Anterior cingulate cortex (tissue), 58 donors: ENCODE data around the gene WDR1.

Experiments
- DNase-seq, 58 donors: peaks; one replicate each; lab custom pipeline; 2025; lab: John Stamatoyannopoulos, UW

WDR1 gene

DNA sequence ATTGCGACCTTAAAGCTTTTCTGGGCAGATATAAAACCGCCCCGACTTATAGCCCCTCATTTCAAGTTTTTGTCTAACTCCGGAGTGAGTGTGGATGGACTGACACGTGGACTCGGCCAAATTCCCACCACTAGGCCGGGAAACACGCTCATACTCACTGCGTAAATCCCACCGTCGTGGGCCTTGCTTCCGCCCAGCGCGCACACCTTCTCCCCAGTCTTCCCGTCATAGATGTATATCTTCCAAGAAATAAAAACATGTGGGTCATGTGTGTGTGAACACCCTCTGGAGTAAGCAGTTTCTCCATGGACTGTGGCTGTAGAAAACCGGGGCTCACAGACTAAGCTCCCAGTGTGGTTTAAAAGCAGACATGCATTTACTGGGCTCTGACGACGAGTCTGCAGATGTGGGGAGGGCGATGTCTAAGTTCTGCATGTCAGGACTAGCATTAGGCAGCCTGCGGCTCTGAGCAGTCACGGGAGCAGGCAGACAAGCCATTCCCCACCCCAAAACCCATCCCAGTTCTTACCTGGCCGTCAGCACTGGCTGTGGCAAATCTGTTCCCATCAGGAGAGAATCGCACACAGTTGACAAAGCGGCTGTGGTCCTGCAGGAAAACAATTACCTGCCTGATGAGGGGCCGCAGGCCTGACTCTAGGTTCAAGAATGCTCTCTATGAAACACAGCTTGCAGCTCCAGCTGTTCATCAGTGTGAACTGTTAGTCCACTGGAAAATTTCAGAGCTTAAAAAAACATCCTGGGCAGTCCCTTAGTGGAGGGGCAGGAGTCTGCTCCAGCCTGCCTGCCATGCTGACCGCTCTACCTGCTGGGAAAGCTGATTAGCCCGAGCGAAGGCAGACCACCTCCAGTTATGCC lies 28.2 kb downstream of the WDR1 start:
- DNase-seq: no peak

DNA sequence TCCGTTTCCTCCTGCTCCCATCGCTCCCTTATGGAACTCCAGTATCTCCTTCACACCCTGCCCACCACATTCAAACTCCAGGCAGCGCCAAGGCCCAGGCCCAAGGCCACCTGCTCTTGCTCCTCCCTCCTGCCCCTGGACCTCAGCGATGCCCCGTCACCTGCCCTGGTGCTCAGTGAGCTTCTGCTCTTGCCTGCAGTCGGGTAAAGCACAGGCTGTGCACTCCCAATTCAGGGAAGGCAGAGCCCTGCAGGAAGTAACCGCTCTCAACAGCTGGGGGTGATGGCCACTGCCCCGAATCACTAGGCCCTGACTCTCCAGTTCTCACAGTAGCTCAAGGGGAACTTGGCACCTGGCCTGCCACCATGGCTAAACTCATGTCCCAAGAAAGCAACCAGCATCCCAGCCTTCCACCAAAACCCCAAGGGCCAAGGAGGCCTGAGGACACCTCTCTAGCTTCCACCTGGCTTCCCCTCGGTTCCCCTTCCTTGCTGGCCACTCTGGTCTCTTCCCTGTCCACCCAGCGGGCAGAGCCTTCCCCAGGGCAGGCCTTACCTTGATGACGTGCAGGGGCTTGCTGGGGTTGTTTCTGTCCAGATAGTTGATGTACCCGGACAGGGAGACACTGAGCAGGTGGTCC lies 29.3 kb downstream of the WDR1 start:
- no peak for DNase-seq

DNA sequence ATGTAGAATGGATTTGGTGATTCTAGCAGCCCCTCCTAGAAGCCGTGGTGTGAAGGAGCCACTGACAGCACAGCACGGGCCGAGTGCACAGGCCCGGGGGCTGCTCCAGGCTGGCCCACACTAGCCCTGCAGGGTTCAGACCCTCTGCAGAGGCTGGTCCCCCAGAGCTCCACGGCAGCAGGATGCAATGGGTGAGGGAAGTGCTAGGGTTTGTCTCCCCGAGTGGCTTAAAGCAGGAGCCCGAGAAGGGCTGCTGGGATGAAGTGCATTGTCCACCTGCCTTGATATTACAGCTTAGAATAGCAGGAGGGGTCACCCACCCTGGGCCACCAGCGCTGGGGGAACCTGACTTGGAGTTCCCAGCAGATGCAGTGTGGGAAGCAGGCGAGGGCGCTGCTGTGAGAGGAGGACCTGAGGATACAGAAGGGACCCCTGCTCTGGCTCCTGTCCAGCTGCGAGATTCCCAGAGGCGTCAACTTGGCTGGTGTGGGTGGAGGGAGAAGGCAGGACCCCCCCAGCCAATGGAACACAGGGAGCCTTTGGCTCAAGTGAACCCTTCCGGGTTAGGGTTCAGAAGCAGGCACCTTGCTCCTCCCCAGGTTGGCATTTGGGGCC lies 30.0 kb downstream of the WDR1 start:
- DNase-seq: no peak

DNA sequence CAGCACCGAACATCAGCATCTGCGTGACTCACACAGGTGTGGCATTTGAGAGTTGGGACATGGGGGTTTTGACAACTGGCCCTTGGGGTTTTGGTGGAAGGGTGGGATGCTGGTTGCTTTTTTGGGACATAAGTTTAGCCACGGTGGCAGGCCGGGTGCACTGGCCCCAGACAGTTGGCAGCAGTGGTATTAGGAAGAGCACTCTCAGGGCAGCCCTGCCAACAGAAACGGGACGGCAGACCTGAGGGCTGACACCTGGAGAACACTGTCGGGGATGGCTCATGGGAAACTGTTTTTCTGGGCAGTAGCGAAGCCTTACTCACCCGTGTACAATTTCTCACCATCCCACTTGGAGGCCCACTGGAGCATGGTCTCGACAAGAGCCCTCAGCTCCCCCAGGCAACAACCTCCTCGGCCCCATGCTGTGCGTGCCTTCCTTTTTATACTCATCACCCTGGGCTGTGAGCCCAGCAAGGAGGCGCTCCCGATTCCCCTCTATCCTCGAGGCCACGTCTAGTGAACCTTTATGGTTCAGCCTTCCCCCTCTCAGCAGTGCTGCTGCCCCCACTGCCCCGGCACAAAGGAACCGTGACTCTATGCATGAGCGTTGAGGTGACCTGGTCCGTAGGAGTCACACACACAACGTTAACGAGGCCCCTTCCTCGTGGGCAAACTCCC lies 30.6 kb downstream of the WDR1 start:
- DNase-seq: no peak

DNA sequence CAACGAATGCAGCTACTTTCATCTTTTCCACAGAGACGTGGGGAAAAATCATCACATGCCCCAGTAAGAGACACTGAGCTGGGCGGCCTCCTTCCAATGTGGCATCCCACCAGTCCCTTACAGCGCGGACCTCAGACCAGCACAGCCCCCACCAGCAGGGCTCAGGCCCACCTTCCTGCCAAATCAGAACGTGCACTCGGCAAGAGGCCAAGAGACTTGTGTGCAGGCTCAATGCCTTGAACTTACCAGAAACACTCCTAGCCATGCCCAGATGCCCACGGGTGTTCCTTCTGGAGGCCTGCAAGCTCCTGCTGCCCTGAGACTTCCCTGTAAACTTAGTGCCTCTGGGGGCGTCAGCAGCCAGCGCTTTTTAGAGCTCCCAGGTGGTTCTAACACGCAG lies 31.2 kb downstream of the WDR1 start:
- no peak for DNase-seq

DNA sequence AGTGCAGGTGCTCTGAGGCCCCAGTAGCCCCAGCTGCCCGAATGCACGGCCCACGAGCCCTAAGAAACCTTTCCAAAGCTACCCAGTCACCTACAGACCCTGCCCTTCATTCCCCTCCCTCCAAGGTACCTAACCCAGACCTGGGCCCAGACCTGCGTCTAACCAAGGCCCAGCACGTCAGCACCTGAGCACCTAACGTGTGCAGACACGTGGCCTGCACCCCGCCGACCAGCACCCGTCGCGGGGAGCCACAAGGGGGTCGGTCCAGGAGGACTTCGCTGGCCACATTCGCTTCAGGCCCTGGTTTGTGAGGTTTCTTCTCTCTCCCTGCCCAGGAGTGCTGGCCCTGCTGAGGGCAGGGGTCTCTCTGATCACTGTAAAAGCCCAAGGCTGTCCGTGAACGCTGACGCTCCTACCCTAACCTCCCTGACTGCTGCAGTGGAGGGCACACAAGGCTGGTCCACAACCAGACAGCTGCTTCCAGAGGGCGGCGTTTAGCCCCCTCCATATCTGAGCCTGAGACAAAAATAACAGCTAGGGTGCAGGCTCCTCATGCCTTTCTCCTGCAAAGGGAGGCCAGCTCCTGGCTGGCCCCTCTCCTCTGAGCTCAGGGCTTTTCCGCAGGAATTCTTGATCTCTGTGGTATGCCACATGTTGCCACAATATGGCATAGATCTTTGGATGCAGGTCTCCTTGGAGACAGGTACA lies 31.8 kb downstream of the WDR1 start:
- no peak for DNase-seq

DNA sequence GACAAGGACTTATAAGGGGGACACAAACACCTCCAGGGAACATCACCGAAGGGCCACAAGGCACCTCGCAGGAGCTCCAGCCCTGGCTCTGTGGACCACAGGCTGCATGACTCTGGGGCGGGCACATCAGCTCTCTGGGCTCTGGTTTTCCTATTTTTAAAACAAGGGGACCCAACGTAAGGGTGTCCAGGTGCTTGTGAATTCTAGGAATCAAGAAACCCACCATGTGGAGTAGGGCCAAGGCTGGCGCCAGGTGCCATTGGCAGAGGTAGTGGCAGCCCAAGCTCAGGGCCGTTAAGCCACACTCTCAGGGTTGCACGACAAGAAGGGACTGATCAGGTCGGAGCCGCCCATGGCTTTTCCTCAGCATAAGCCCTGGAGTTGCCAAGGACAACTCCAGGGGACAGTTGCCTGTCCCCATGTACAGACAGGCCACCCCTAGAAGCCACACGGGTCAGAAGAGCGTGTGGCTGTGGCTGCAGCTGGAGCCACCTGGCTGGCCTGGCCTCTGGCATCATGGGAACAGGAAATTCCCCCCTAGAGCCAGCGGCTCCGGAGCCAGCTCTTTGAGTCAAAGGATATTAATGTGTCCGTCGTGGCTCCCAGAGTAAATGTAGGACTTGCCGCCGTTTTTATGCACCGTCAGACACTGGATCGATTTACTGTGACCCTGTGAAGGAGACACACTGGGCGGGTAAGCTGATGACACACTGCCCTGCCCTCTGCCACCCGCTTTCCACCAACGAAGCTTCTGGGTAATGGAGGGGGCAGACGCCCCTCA lies 32.5 kb downstream of the WDR1 start:
- no peak for DNase-seq

DNA sequence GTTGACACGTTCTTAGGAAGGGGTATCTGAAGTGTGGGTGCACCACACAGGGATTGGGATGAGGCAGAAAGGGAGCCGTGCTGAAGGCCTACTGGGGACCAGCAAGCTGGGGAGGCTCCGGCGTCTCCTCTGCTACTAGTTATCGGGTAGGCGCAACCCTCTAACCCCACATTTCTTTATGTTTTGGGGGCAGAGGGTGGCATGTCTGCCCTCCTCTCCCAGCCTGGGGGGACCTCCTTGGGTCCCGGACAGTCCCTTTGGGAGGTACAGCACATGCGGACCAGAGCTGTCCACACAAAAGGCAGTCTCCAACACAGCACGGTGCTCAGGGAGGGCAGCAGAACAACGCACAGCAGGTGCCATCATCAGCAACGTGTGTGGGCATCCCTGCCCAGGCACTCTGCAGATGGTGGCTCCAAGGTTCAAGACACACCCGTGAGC lies 33.2 kb downstream of the WDR1 start:
- DNase-seq: no peak

DNA sequence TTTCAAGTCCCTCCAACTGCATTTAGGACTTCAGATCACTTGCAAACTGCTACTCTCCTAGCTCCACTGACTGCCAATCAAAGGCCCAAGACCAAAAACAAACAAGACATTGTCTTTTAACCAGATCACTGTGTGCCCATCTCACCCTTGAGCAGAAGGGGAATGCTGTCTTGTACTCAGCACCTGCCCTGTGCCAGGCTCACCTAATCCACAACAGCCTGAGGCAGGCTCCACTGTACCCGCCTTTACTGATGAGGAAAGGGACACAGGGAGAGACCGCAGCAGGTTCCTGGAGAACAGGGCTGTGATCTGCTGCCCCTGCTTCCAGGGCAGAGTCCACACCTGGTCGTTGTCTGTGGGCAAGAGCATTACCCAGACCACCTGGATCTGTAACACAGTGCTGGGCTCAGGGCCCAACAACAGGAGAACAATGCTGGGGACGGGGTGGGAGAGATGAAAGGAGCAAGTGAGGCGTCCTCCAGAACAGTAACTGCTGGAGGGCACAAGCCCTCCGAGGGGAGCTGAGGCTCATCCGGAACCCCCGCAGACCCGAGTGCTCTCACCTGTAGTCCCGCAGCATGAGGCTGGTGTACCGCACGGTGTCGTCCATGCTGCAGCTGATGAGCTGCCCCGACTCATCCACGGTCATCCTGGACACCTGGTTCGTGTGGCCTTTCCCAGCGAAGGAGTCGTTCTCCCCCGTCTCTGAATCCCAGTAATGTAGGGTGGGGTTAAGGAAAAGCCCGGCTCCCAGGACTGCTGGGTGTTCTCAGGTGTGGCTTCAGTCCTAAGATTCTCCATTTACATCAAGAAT lies 33.9 kb downstream of the WDR1 start:
- peak in 1 of 58 donors; percentile 43 for DNase-seq

DNA sequence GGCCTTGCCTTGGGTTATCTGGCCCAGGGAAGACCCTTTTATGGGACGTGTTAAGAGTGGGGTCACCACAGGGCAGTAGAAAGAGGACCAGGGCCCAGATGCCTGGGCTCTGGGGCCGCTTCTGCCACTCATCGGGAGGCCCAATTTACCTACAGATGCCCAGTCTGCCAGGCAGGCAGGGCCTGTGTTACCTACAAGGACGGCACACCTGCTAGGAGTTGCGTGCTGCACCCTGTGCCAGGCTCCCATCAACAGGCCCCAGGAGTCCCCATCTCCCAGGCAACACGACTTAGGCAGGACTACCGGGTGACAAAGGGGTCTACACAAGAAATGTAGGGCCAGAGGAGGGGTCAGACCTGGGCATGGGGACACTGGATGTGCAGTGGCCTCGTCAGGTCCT lies 34.6 kb downstream of the WDR1 start:
- no peak for DNase-seq

DNA sequence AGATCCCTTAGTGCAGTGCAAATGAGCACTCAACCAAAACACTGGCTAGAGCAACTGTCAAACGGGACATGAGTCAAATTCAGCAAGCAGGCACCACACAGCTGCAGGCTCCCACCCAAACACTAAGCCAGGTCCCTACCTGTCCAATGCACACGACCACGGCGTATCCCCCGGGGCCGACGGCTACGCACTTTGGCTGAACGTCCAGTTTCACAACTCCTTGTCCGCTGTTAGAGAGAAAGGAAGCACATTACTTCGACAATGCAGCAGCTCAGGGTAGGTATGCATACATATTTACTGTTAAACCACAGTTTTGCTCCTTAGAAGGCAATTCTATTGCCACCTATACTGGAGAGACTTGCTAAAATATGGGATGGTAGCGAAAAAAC lies 35.4 kb downstream of the WDR1 start:
- DNase-seq: no peak

DNA sequence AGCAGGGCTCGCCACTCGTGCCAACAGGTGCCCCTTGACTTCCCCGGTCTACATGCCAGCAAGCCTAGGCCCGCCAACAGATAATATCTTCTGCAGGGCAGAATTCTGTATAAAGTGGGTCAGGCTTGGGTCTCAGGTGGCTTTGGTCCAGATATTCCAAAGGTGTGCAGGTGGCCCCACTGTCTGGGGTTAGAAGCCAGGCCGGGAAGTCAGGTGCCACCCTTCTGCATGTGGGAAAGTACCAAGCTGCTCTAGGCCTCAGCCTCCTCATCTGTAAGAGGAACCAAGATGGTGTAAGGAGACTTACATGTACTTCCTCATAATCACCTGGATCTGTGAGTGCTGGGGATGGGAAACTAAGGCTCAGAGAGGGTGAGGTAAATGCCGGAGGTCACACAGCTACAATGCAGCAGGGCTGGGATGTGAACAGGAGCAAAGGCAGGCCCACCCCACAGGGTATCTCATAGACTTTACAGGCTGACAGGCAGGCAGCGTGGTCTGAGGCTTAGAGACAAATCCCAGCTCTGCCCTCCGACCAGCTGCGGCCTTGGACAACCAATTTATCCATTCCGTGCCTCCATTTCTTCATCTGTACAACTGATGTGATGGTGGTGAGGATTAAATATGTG lies 35.9 kb downstream of the WDR1 start:
- no peak for DNase-seq

DNA sequence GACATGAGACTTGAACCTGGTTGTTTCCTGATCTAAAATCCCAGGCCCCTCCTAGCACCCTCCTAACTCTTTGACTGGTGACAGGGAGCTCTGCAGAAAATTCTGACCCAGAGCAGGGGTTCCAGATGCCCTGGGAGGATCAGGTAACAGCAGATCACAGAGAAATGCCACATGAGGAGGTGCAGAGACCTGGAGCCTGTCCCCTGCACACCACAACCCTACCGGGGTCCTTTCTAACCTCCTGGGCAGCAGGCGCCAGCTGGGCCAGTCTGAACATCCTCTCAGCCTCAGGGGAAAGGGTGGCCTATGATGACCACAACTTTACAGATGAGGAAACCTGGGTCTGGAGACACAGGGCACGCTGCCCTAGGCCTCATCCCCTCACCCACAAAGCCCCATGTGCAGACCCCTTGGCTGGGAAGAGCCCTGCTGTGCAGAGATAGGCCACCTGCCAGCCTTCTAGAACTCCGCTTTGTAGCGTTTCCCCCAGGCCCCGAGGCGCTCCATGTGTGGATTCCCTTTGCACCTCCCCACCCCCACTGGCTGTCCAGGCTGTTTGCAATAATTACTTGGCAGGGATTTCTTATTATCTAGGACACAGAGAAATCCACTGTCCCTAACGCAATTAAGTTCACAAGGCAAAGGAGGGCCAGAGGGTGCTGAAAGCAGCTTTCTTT lies 36.5 kb downstream of the WDR1 start:
- DNase-seq: peak in 5 of 58 donors; percentile 18 to 38 (median 26)

DNA sequence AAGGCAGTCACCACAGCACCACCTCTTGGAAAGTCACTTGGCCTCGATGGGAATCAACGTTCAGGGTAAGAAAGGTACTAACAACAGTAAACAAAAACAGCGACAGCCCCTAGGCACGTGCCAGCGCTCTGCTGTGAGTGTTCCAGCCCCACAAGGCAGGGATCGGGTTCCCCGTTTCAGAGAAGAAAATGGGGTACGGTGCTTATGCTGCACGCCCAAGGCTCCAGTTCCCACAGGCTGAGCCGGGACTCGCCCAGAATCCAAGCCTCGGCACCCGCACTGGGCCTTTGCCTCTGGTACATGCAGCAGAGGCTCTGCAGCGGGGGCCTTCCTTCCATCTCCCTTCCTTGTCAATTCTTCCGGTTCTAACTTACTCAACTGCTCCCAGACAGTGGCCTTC lies 37.3 kb downstream of the WDR1 start:
- DNase-seq: no peak

DNA sequence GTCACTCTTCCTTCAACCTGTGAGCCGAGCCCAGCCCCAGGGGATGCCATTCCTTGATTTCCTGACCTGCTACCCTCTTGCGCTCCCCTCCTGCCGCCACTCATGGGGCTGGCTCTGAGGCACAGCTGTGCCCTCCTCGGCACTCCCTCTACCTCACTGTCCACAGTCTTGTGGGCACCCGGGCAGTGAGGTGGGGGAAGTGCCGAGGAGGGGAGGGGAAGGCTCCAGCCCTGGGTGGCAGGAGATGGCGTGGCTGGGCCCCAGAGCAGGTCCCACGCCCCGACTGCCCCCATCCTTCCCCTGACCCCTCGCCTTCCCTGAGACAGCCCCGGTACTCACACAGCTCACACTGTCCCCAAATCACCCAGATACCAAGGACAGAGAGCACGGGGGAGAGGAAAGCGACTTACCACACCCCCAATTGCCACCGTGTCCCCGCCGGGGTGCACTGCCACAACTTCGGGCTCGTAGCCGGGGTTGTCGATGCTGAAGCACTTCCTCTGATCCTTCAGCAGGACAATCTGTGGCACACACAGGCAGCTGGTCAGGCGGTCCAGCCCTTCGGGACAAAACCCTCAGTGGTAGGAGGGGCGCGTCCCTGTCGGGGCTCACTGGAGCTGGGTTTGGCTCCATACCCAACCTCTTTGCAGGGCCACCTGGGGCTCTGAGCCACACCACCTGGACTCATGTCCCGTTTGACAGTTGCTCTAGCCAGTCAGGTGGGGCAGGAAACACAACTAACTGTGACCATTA lies 37.9 kb downstream of the WDR1 start:
- no peak for DNase-seq

DNA sequence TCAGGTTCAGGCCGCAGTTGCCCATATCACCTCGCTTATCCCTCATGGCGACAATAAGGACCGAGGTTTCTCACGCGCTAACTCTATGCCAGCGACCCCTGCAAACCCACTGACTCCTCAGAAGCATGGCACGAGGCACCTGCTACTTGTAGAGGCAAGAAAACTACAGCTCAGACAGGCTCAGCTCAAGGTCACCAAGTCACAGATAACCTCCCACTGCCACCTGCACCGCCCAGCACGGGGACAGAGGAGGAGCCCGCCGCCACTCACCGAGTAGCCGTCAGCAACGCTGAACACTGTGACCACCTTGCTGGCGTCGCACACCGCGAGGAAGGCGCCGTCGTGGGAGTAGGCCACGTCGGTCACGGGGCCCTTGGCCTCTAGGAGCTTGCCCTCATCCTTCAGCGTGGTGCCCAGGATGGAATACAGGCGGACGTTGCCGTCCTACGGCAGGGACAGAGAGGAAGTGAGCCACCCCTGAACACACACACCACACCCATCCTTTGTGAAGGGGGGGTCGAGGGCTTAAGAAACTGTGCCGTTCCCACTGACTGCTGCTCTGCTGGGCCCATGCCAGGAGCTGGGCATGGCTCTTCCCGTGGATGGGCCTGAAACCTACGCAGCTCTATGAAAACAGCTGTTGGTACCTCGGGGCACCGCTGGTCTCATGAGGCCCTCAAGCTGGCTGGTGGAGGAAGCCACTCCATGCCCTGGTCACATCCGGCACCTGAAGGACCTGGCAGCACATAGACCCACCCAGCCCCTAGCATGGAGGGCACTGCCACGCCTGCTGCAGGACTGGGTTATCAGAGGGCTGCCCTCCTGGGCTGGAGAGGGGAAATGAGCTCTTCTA lies 38.9 kb downstream of the WDR1 start:
- DNase-seq: peak in 1 of 58 donors; percentile 65
